ENCODE data around the gene CC2D1B. TPM values are rescaled to one million over a fixed set of nuclear protein-coding genes. Genes with fewer than 3 reads are reported as not detected.

CC2D1B gene
- total RNA-seq, 1 experiment from 2014 or later = 24.3 TPM

- peak within 1 kb of the TSS; percentile 10 for H3T11ph ChIP-seq (ENCODE audit: low read length)
- peaks cover 2% of the 10 kb centered on the region for H3K79me1 ChIP-seq (ENCODE audit: insufficient read depth, low read depth, low read length, poor library complexity, severe bottlenecking)
- Mint-ChIP-seq H3K27ac (peak within 1 kb of the TSS; percentile 100), H3K9me3 (no peaks in the 10 kb centered on the region; a peak in 1 of 5 replicates), H3K4me1 (peaks cover 21 to 23% of the 10 kb centered on the region in 2 experiments), H3K36me3 (ENCODE audit: insufficient read depth in 1 of 3, low read depth in 3 of 3) (peaks cover 43 to 68% (median 58%) of the 10 kb centered on the region in 3 experiments), H3K4me3 (peak within 1 kb of the TSS; percentile 100), H3K27me3 (ENCODE audit: low read depth) (no peaks in the 10 kb centered on the region)
- TF ChIP-seq CTCF (conservative IDR thresholded peaks at IDR 0.05) = peak; percentile 73
- WGBS (ENCODE audit: extremely low coverage, insufficient read length, low lambda C conversion rate) = no CpG with 5 or more reads among the region's 57 CpGs
- H3K18ac ChIP-seq (ENCODE audit: insufficient read length, low read depth, low read length) = peak within 1 kb of the TSS; percentile 93
- H4K8ac ChIP-seq (replicated peaks; ENCODE audit: insufficient read length, low read depth, low read length) = peak within 1 kb of the TSS; percentile 81
- H4K5ac ChIP-seq (ENCODE audit: insufficient read length, low read depth, low read length) = peak within 1 kb of the TSS; percentile 95
- H4K20me1 ChIP-seq (ENCODE audit: control insufficient read depth, insufficient read depth, insufficient read length) = no peaks in the 10 kb centered on the region
- H2AK5ac ChIP-seq (ENCODE audit: insufficient read length, low read length) = no peak within 1 kb of the TSS
- peak within 1 kb of the TSS; percentile 99 for H3K27ac ChIP-seq (ENCODE audit: insufficient read length, low read depth, low read length)
- peak within 1 kb of the TSS; percentile 85 for H3K56ac ChIP-seq (ENCODE audit: insufficient read length, low read depth, low read length)
- no peaks in the 10 kb centered on the region for H3K4me1 ChIP-seq (ENCODE audit: insufficient read depth, low read length)
- peak within 1 kb of the TSS; percentile 87 for H2BK5ac ChIP-seq (ENCODE audit: insufficient read length, low read length)
- H2BK120ac ChIP-seq (ENCODE audit: low read depth, low read length, poor library complexity, severe bottlenecking) = peak within 1 kb of the TSS; percentile 0
- peaks cover 15% of the 10 kb centered on the region; the same call in 1 of the 2 replicates for H3K79me2 ChIP-seq (ENCODE audit: insufficient read depth, low read length)
- peak within 1 kb of the TSS; percentile 6 for H3K23ac ChIP-seq (ENCODE audit: insufficient read length, low read depth, low read length)
- no peak within 1 kb of the TSS for H2BK20ac ChIP-seq (ENCODE audit: low read depth, low read length, poor library complexity, severe bottlenecking)
- no peaks in the 10 kb centered on the region for H3K9me3 ChIP-seq (ENCODE audit: control insufficient read depth, low read depth, low read length)
- H3K4ac ChIP-seq (ENCODE audit: low read depth, low read length) = no peak within 1 kb of the TSS; the same call in 1 of the 2 replicates
- H3K23me2 ChIP-seq (ENCODE audit: insufficient read length, low read depth, low read length, poor library complexity, severe bottlenecking) = peaks cover 5% of the 10 kb centered on the region
- H3K27me3 ChIP-seq (ENCODE audit: insufficient read depth, low read length) = no peaks in the 10 kb centered on the region
- H4K91ac ChIP-seq (ENCODE audit: insufficient read length, low read depth, low read length) = peak within 1 kb of the TSS; percentile 47
- peak within 1 kb of the TSS; percentile 93 for H3K14ac ChIP-seq (ENCODE audit: insufficient read depth, low read length)
- H2AFZ ChIP-seq (ENCODE audit: low read length) = peak within 1 kb of the TSS; percentile 43
- H3K4me2 ChIP-seq (ENCODE audit: insufficient read depth, insufficient read length, low read length) = peak within 1 kb of the TSS; percentile 96
- no peak within 1 kb of the TSS for H2BK12ac ChIP-seq (ENCODE audit: insufficient read length, low read depth, low read length)
- DNase-seq = peak; percentile 96
- H2BK15ac ChIP-seq (ENCODE audit: low read depth, low read length) = no peak within 1 kb of the TSS
- H3K9ac ChIP-seq (ENCODE audit: extremely low read depth, insufficient read length, low read length) = peak within 1 kb of the TSS; percentile 100
Observed at GRCh38 chr1:52404116-52404974, 38.3 kb upstream of the CC2D1B start, which contains the start of the genes ORC1 and PRPF38A. Gene ORC1, minus strand, starts transcription at chr1:52404423. Its CDS starts 2,200 bp downstream, at chr1:52402223. Gene PRPF38A, plus strand, starts transcription at chr1:52404602. Its CDS starts 148 bp downstream, at chr1:52404750.

Measured in H9 (cell line).